GM12891 (cell line): ENCODE data around the gene IL11RA.

Source experiments
- PAX5 ChIP-seq: IDR thresholded peaks from 2 replicates; pipeline ENCODE4 v1.6.1; 2011; ENCODE audit warnings: low read length, moderate library complexity, mild to moderate bottlenecking; ENCODE audit not compliant: insufficient read depth, severe bottlenecking
- POLR2A ChIP-seq: IDR thresholded peaks from 2 replicates; pipeline ENCODE4 v1.6.1; 2011; ENCODE audit warnings: low read depth, low read length, control low read depth
- POLR2AphosphoS5 ChIP-seq: IDR thresholded peaks from 2 replicates; pipeline ENCODE4 v1.6.1; 2011; ENCODE audit warnings: low read depth, low read length, control low read depth
- SPI1 ChIP-seq: IDR thresholded peaks from 2 replicates; pipeline ENCODE4 v1.6.1; 2011; ENCODE audit warnings: low read depth, low read length, control low read depth
- TAF1 ChIP-seq: IDR thresholded peaks from 2 replicates; pipeline ENCODE4 v1.6.1; 2011; ENCODE audit warnings: low read depth, low read length, control low read depth

DNA sequence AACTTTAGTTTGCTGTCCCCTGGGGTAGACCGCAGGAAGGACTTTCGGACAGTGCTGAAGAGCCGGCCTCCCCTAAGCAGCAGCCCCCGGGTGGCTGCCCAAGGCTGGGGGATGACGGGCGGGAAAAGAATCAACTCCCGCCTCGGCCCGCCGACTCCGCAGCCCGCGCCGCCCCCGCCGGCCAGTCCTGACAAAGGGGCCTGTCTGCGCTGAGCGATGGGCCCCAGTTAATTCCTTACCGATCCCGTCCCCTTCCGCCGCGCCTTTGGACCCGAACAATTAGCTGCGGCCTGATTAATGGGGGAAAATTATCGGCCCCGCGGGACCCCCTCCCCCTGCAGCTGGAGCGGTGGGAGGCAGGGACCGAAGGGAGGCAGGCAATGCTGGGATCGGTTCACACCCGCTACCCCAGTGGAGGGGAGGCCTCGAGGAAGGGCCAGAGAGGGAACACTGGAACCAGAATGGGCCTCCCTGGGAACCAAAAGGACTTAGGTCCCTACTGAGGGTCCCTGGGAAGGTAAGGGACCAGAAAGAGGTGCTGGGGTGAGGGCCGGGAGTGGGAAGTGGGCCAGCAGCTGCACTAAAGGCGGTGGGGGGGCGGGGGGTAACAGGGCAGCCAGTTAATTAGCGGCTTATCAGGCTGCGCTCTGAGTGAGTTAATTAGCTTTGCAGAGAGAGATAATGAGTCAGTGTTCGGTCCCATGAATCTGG is 27.4 kb upstream of the IL11RA start:
- TF ChIP-seq POLR2AphosphoS5: no peak
- TF ChIP-seq POLR2A: no peak
- TF ChIP-seq PAX5: no peak
- TF ChIP-seq TAF1: no peak
- TF ChIP-seq SPI1: no peak
